ENCODE measurements around the gene XRN2. TPM values are rescaled to one million over a fixed set of nuclear protein-coding genes. Genes with fewer than 3 reads are reported as not detected.

XRN2 gene
- total and polyA plus RNA-seq, 4 donors, result 12.6 to 62.2 (median 53.6) TPM

DNA sequence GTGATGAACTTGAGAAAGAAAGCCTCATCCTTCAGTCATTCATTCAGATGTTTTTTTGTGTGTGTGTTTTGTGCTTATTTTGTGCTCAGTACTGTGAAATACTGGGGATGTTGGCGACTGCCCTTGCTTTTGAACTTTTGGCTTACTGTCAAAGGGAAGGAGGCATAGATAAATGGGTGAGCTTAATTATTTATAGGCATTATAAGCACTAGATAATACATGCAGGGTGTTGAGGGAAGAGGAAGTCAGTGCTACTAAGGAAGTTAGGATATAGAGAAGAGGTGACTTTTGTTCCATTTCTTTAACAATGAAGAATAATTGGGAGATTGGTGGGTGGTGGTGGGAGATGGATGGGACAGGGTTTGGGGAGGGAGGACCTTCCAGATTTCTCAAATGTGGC is 23.6 kb downstream of the XRN2 start:
- Histone ChIP-seq H3K27ac (ENCODE audit: low read depth in 1 of 2, low read length in 1 of 2) (no peak overlapping the region), H3K9ac (ENCODE audit: insufficient read depth in 1 of 2, low read length in 2 of 2) (no peak overlapping the region), H3K4me3 (no peak overlapping the region), H3K36me3 (ENCODE audit: control insufficient read depth in 4 of 4, insufficient read depth in 4 of 4, low read length in 4 of 4) (peaks cover under 1 to 23% (median 6%) of the 10 kb centered on the region in 4 donors), H3K27me3 (ENCODE audit: control insufficient read depth in 3 of 3, insufficient read depth in 3 of 3, low read length in 2 of 3) (no peaks in the 10 kb centered on the region), H3K9me3 (ENCODE audit: control insufficient read depth in 4 of 4, insufficient read depth in 3 of 4, low read length in 3 of 4) (peaks cover 0 to 3% (median 1%) of the 10 kb centered on the region in 4 donors), H3K4me1 (ENCODE audit: control insufficient read depth in 5 of 5, insufficient read depth in 5 of 5, low read length in 5 of 5) (peaks cover 0 to 38% (median 5%) of the 10 kb centered on the region in 5 donors)
- 43 to 62% methylated on average over 1 of the region's 1 CpG for WGBS, 2 donors
- DNase-seq (no peak), ATAC-seq (ENCODE audit: insufficient read depth, low FRiP score) (no peak)
- no peak for TF ChIP-seq CTCF (IDR thresholded peaks at IDR 0.05; ENCODE audit: control extremely low read depth, extremely low read depth)

DNA sequence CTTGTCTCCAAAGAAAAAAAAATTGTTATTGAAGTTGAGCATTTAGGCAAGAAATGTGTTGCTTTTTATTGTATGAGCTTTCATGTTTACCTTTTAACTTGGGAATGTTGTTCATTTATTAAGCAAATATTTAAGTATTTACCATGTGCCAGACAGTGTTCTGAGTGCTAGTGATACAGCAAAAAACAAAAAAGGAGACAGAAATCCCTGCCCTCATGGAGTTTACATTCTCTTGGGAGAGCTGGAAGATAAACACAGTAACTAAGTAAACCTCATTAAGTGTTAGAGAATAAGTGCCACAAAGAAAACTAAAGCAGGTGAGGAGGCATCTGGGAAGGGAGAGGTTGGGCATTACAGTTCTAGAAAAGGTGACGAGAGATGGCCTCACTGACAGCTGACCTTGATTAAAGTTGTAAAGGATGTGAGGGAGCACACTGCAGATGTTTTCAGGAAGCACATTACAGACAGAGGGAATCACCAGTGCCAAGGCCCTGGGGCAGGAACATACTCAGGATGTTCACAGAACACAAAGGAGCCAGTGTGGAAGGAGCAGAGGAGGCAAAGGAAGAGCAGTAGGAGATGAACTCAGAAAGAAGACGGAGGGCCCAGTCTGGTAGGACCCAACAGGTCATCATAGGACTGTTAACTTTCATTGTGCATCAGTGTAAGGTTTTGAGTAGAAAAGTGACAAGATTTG is 33.5 kb downstream of the XRN2 start:
- 97 to 98% methylated on average over 2 of the region's 2 CpGs for WGBS, 2 donors
- DNase-seq, result no peak
- Histone ChIP-seq H3K27me3 (ENCODE audit: control insufficient read depth in 3 of 3, insufficient read depth in 3 of 3, low read length in 2 of 3) (no peaks in the 10 kb centered on the region), H3K9me3 (ENCODE audit: control insufficient read depth in 4 of 4, insufficient read depth in 3 of 4, low read length in 3 of 4) (no peaks in the 10 kb centered on the region), H3K4me3 (no peak overlapping the region), H3K4me1 (ENCODE audit: control insufficient read depth in 5 of 5, insufficient read depth in 5 of 5, low read length in 5 of 5) (peaks cover 0 to 2% (median 0%) of the 10 kb centered on the region in 5 donors), H3K9ac (ENCODE audit: insufficient read depth in 1 of 2, low read length in 2 of 2) (no peak overlapping the region), H3K27ac (ENCODE audit: low read depth in 1 of 2, low read length in 1 of 2) (no peak overlapping the region), H3K36me3 (ENCODE audit: control insufficient read depth in 4 of 4, insufficient read depth in 4 of 4, low read length in 4 of 4) (peaks cover 33 to 69% (median 58%) of the 10 kb centered on the region in 4 donors)
- TF ChIP-seq CTCF (IDR thresholded peaks at IDR 0.05; ENCODE audit: control extremely low read depth, extremely low read depth), result no peak
- no peak for ATAC-seq (ENCODE audit: insufficient read depth, low FRiP score)

DNA sequence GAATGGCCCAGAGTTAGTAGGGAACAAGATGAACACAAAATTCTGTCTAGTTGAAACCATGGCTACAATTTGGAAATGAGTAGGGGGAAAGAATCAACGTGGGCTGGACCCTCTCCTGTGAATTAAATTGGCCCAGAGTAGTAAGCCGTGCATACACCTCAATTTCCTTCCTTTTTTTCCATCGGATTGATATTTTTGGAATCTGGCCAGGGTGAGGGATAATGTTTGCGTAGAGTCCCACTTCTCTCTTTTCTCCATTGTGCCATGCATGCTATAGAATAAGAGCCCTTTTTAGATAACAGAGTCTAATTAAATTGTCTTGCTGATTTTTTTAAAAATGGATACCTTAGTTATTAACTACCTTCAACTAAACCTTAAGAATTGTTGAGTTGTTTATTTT is 35.2 kb downstream of the XRN2 start:
- H3K9ac ChIP-seq (ENCODE audit: insufficient read depth in 1 of 2, low read length in 2 of 2), result no peak overlapping the region
- peaks cover 31 to 57% (median 50%) of the 10 kb centered on the region in 4 donors for H3K36me3 ChIP-seq (ENCODE audit: control insufficient read depth in 4 of 4, insufficient read depth in 4 of 4, low read length in 4 of 4)
- H3K4me3 ChIP-seq, result no peak overlapping the region
- H3K4me1 ChIP-seq (ENCODE audit: control insufficient read depth in 5 of 5, insufficient read depth in 5 of 5, low read length in 5 of 5), result peaks cover 0 to 2% (median 0%) of the 10 kb centered on the region in 5 donors
- H3K9me3 ChIP-seq (ENCODE audit: control insufficient read depth in 4 of 4, insufficient read depth in 3 of 4, low read length in 3 of 4), result no peaks in the 10 kb centered on the region
- DNase-seq (no peak), ATAC-seq (ENCODE audit: insufficient read depth, low FRiP score) (no peak)
- no peak for TF ChIP-seq CTCF (IDR thresholded peaks at IDR 0.05; ENCODE audit: control extremely low read depth, extremely low read depth)
- no peak overlapping the region for H3K27ac ChIP-seq (ENCODE audit: low read depth in 1 of 2, low read length in 1 of 2)
- WGBS, 2 donors, result 29 to 59% methylated on average over 4 of the region's 4 CpGs
- no peaks in the 10 kb centered on the region for H3K27me3 ChIP-seq (ENCODE audit: control insufficient read depth in 3 of 3, insufficient read depth in 3 of 3, low read length in 2 of 3)
